ENCODE data around the gene RAB7A. TPM values are rescaled to one million over a fixed set of nuclear protein-coding genes. Genes with fewer than 3 reads are reported as not detected.

The RAB7A gene
- total and polyA plus RNA-seq, 3 experiments from 2014 or later = 206 to 285 (median 260) TPM

- CTCF ChIA-PET = interaction anchor here (0.9 to 2.0 kb wide), 8 partner anchors 9 to 307 kb away, joined by 3 to 12 read pairs (median 4); no protein-coding TSS in a partner anchor
- Mint-ChIP-seq H3K4me1 (peaks cover 58 to 80% (median 74%) of the 10 kb centered on the region in 3 donors), H3K4me3 (peak overlapping the region; percentile 61 to 92 (median 83)), H3K27ac (peak overlapping the region; percentile 86 to 98 (median 92)), H3K36me3 (peaks cover 6 to 63% (median 29%) of the 10 kb centered on the region in 3 donors), H3K27me3 (no peaks in the 10 kb centered on the region), H3K9me3 (no peaks in the 10 kb centered on the region)
- H3K36me3 ChIP-seq (ENCODE audit: insufficient read depth, low read length) = peaks cover 38% of the 10 kb centered on the region
- no peaks in the 10 kb centered on the region for H3K27me3 ChIP-seq (ENCODE audit: insufficient read depth, low read length, poor library complexity, severe bottlenecking)
- peak overlapping the region; percentile 64 for H3K27ac ChIP-seq (ENCODE audit: low read depth, low read length)
- POLR2A ChIA-PET = interaction anchor here (0.7 to 1.0 kb wide), 2 partner anchors 16 to 123 kb away, joined by 3 read pairs; no protein-coding TSS in a partner anchor
- H3K9me3 ChIP-seq (ENCODE audit: low read length) = no peaks in the 10 kb centered on the region
- DNase-seq = peak; percentile 22 to 82 (median 64)
- H3K4me3 ChIP-seq (ENCODE audit: low read length) = peak overlapping the region; percentile 40
- H3K4me1 ChIP-seq (ENCODE audit: insufficient read depth, low read length) = peaks cover 72% of the 10 kb centered on the region
Observed at GRCh38 chr3:128804017-128804810, 78.2 kb downstream of the RAB7A start.

- Mint-ChIP-seq H3K36me3 (peaks cover 6 to 63% (median 27%) of the 10 kb centered on the region in 3 donors), H3K27ac (peak overlapping the region; percentile 86 to 98 (median 92)), H3K4me3 (peak overlapping the region; percentile 61 to 92 (median 83)), H3K27me3 (no peaks in the 10 kb centered on the region), H3K9me3 (no peaks in the 10 kb centered on the region), H3K4me1 (peaks cover 56 to 76% (median 70%) of the 10 kb centered on the region in 3 donors)
- DNase-seq = no peak
- ChIA-PET CTCF (interaction anchor here (1.0 to 2.0 kb wide), 7 partner anchors 10 to 187 kb away, joined by 3 to 12 read pairs (median 5); no protein-coding TSS in a partner anchor), POLR2A (interaction anchor here (0.7 kb wide), 1 partner anchor 16 kb away, joined by 3 read pairs; no protein-coding TSS in a partner anchor)
- no peaks in the 10 kb centered on the region for H3K9me3 ChIP-seq (ENCODE audit: low read length)
- H3K4me3 ChIP-seq (ENCODE audit: low read length) = peak overlapping the region; percentile 40
- peaks cover 66% of the 10 kb centered on the region for H3K4me1 ChIP-seq (ENCODE audit: insufficient read depth, low read length)
- H3K36me3 ChIP-seq (ENCODE audit: insufficient read depth, low read length) = peaks cover 36% of the 10 kb centered on the region
- H3K27me3 ChIP-seq (ENCODE audit: insufficient read depth, low read length, poor library complexity, severe bottlenecking) = no peaks in the 10 kb centered on the region
- peak overlapping the region; percentile 64 for H3K27ac ChIP-seq (ENCODE audit: low read depth, low read length)
Observed at GRCh38 chr3:128804811-128805155, 78.8 kb downstream of the RAB7A start.

GRCh38 chr3:128805772-128806171, 79.8 kb downstream of the RAB7A start:
- CTCF ChIA-PET = interaction anchor here (1.2 kb wide), 1 partner anchor 40 kb away, joined by 3 read pairs; no protein-coding TSS in a partner anchor
- Histone ChIP-seq H3K36me3 (ENCODE audit: insufficient read depth, low read length) (peaks cover 39% of the 10 kb centered on the region), H3K27me3 (ENCODE audit: insufficient read depth, low read length, poor library complexity, severe bottlenecking) (no peaks in the 10 kb centered on the region), H3K4me3 (ENCODE audit: low read length) (no peak overlapping the region), H3K27ac (ENCODE audit: low read depth, low read length) (no peak overlapping the region), H3K4me1 (ENCODE audit: insufficient read depth, low read length) (peaks cover 56% of the 10 kb centered on the region), H3K9me3 (ENCODE audit: low read length) (no peaks in the 10 kb centered on the region)
- Mint-ChIP-seq H3K4me3 (peak overlapping the region in 2 of 7 donors; percentile 61 to 83), H3K27me3 (no peaks in the 10 kb centered on the region), H3K9me3 (no peaks in the 10 kb centered on the region), H3K27ac (peak overlapping the region; percentile 43 to 98 (median 90)), H3K4me1 (peaks cover 46 to 66% (median 60%) of the 10 kb centered on the region in 3 donors), H3K36me3 (peaks cover 6 to 59% (median 26%) of the 10 kb centered on the region in 3 donors)
- POLR2A ChIA-PET = no interaction called here
- DNase-seq = no peak

- peaks cover 48% of the 10 kb centered on the region for H3K4me1 ChIP-seq (ENCODE audit: insufficient read depth, low read length)
- peaks cover 46% of the 10 kb centered on the region for H3K36me3 ChIP-seq (ENCODE audit: insufficient read depth, low read length)
- Mint-ChIP-seq H3K27ac (peak overlapping the region; percentile 70 to 95 (median 91)), H3K36me3 (peaks cover 6 to 59% (median 26%) of the 10 kb centered on the region in 3 donors), H3K4me1 (peaks cover 40 to 58% (median 52%) of the 10 kb centered on the region in 3 donors), H3K4me3 (no peak overlapping the region), H3K9me3 (no peaks in the 10 kb centered on the region), H3K27me3 (no peaks in the 10 kb centered on the region)
- CTCF ChIA-PET = interaction anchor here (1.2 kb wide), 1 partner anchor 39 kb away, joined by 3 read pairs; no protein-coding TSS in a partner anchor
- DNase-seq = no peak
- H3K27ac ChIP-seq (ENCODE audit: low read depth, low read length) = no peak overlapping the region
- H3K4me3 ChIP-seq (ENCODE audit: low read length) = no peak overlapping the region
- POLR2A ChIA-PET = no interaction called here
- H3K9me3 ChIP-seq (ENCODE audit: low read length) = no peaks in the 10 kb centered on the region
- no peaks in the 10 kb centered on the region for H3K27me3 ChIP-seq (ENCODE audit: insufficient read depth, low read length, poor library complexity, severe bottlenecking)
Observed at GRCh38 chr3:128806588-128806987, 80.6 kb downstream of the RAB7A start.

GRCh38 chr3:128807186-128807830, 81.3 kb downstream of the RAB7A start:
- Histone ChIP-seq H3K4me1 (ENCODE audit: insufficient read depth, low read length) (peaks cover 42% of the 10 kb centered on the region), H3K36me3 (ENCODE audit: insufficient read depth, low read length) (peaks cover 51% of the 10 kb centered on the region), H3K9me3 (ENCODE audit: low read length) (no peaks in the 10 kb centered on the region), H3K27ac (ENCODE audit: low read depth, low read length) (no peak overlapping the region), H3K4me3 (ENCODE audit: low read length) (no peak overlapping the region), H3K27me3 (ENCODE audit: insufficient read depth, low read length, poor library complexity, severe bottlenecking) (no peaks in the 10 kb centered on the region)
- Mint-ChIP-seq H3K4me1 (peaks cover 34 to 51% (median 45%) of the 10 kb centered on the region in 3 donors), H3K9me3 (no peaks in the 10 kb centered on the region), H3K36me3 (peaks cover 6 to 60% (median 28%) of the 10 kb centered on the region in 3 donors), H3K27me3 (no peaks in the 10 kb centered on the region), H3K27ac (peak overlapping the region in 7 of 8 donors; percentile 43 to 91 (median 70)), H3K4me3 (no peak overlapping the region)
- no peak for DNase-seq
- ChIA-PET POLR2A (interaction anchor here (0.5 kb wide), 1 partner anchor 499 kb away, joined by 4 read pairs; no protein-coding TSS in a partner anchor), CTCF (interaction anchor here (1.8 kb wide), 1 partner anchor 190 kb away, joined by 5 read pairs; no protein-coding TSS in a partner anchor)

GRCh38 chr3:128808672-128809071, 82.7 kb downstream of the RAB7A start:
- no peaks in the 10 kb centered on the region for H3K9me3 Mint-ChIP-seq
- no peak overlapping the region for H3K4me3 Mint-ChIP-seq
- Histone ChIP-seq H3K36me3 (ENCODE audit: insufficient read depth, low read length) (peaks cover 63% of the 10 kb centered on the region), H3K27me3 (ENCODE audit: insufficient read depth, low read length, poor library complexity, severe bottlenecking) (no peaks in the 10 kb centered on the region), H3K9me3 (ENCODE audit: low read length) (no peaks in the 10 kb centered on the region), H3K27ac (ENCODE audit: low read depth, low read length) (no peak overlapping the region), H3K4me1 (ENCODE audit: insufficient read depth, low read length) (peaks cover 33% of the 10 kb centered on the region), H3K4me3 (ENCODE audit: low read length) (no peak overlapping the region)
- ChIA-PET POLR2A (no interaction called here), CTCF (interaction anchor here (1.8 kb wide), 1 partner anchor 191 kb away, joined by 5 read pairs; no protein-coding TSS in a partner anchor)
- no peak for DNase-seq
- H3K4me1 Mint-ChIP-seq = peaks cover 27 to 43% (median 37%) of the 10 kb centered on the region in 3 donors
- H3K36me3 Mint-ChIP-seq = peaks cover 11 to 73% (median 34%) of the 10 kb centered on the region in 3 donors
- peak overlapping the region in 5 of 8 donors; percentile 4 to 79 (median 65) for H3K27ac Mint-ChIP-seq
- H3K27me3 Mint-ChIP-seq = no peaks in the 10 kb centered on the region

- Histone ChIP-seq H3K27ac (ENCODE audit: low read depth, low read length) (no peak overlapping the region), H3K27me3 (ENCODE audit: insufficient read depth, low read length, poor library complexity, severe bottlenecking) (no peaks in the 10 kb centered on the region), H3K4me3 (ENCODE audit: low read length) (no peak overlapping the region), H3K9me3 (ENCODE audit: low read length) (no peaks in the 10 kb centered on the region), H3K4me1 (ENCODE audit: insufficient read depth, low read length) (no peaks in the 10 kb centered on the region), H3K36me3 (ENCODE audit: insufficient read depth, low read length) (peaks cover 60% of the 10 kb centered on the region)
- peaks cover 13 to 87% (median 39%) of the 10 kb centered on the region in 3 donors for H3K36me3 Mint-ChIP-seq
- POLR2A ChIA-PET = no interaction called here
- peaks cover 0 to 2% of the 10 kb centered on the region in 2 donors for H3K27me3 Mint-ChIP-seq
- CTCF ChIA-PET = interaction anchor here (1.0 to 1.4 kb wide), 3 partner anchors 18 to 195 kb away, joined by 3 to 4 read pairs (median 3); no protein-coding TSS in a partner anchor
- no peak for DNase-seq
- peak overlapping the region in 3 of 8 donors; percentile 25 to 88 (median 50) for H3K27ac Mint-ChIP-seq
- H3K4me1 Mint-ChIP-seq = peaks cover 4 to 8% (median 4%) of the 10 kb centered on the region in 3 donors
- H3K9me3 Mint-ChIP-seq = no peaks in the 10 kb centered on the region
- no peak overlapping the region for H3K4me3 Mint-ChIP-seq
Observed at GRCh38 chr3:128813097-128813496, 87.1 kb downstream of the RAB7A start.

Measured in CD8-positive, alpha-beta memory T cell (primary cell).